Ecto neural progenitor cell (in vitro differentiated cells): ENCODE results near the gene CLEC11A.
A peak's percentile ranks its signal among the peaks of the same experiment; 100 is the strongest.
"Not testable (repeated sequence)": the region's sequence is repeated elsewhere in the genome, so short reads cannot be mapped to it uniquely, and the experiment has no call there.

Experiments
- DNase-seq: peaks from one replicate; pipeline ENCODE4 v3.0.0-alpha.2; 2018; ENCODE audit warnings: low spot score

CLEC11A gene

DNA sequence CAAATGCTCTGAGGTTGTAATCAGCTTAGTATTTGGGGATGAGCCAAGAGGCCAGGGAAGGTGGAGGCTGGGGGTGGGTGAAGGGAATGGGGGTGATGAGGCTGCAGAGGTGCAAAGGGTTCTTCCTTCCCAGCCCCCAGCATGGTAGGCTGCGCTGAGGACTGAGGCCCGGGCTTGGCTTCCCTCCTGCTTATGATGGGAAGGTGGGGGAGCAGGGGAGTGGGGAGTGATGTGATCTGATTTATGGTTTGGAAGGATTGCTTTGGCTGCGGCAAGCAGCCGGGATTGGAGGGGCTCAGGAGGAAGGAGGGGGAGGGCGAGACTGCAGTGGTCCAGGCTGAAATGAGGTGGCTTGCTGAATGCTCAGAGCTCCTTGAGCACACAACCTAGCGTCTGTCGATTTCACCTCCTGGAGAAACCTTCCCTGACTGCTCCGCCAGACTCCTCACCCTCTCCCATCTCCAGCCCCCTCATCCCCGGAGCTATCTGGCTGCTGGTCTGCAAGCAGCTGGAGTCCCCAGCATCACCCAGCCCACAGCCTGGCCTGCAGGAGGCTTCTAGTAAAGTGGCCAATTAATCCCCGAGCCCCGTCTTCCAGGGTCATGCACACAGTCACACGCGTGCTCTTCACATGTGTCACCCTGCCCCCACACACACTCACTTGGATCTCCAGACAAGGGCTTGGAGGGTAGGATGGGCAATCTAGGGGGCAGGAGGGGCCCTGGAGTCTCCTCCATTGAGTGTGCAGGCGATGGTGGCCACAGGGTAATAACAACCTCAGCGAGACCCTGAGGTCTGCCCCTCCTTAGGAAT is 757 bp upstream of the CLEC11A start:
- no peak for DNase-seq

- DNase-seq = no peak
Observed at GRCh38 chr19:50723735-50724521, 764 bp downstream of the CLEC11A start.

DNA sequence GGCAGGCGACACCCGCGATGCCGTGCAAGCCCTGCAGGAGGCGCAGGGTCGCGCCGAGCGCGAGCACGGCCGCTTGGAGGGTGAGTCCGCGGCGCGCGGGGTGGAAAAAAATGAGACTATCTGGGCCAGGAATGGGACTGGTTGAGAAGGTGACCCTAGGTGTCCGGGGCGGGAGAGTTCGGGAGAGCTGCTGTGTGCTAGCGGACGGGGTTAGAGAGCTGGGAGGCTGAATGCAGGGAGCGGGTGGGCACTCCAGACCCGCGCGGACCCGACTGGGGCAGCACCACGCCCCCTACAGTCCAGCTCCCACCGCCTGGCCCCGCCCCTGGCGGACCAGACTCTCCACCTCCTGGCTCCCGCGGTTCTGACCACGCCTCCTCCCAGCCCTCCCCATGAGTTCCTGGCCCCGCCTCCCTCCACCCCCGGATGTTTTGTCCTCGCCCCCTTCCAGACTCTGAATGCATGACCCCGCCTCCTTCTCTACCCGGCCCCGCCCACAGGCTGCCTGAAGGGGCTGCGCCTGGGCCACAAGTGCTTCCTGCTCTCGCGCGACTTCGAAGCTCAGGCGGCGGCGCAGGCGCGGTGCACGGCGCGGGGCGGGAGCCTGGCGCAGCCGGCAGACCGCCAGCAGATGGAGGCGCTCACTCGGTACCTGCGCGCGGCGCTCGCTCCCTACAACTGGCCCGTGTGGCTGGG is 1.5 kb downstream of the CLEC11A start:
- DNase-seq = peak; percentile 100

DNA sequence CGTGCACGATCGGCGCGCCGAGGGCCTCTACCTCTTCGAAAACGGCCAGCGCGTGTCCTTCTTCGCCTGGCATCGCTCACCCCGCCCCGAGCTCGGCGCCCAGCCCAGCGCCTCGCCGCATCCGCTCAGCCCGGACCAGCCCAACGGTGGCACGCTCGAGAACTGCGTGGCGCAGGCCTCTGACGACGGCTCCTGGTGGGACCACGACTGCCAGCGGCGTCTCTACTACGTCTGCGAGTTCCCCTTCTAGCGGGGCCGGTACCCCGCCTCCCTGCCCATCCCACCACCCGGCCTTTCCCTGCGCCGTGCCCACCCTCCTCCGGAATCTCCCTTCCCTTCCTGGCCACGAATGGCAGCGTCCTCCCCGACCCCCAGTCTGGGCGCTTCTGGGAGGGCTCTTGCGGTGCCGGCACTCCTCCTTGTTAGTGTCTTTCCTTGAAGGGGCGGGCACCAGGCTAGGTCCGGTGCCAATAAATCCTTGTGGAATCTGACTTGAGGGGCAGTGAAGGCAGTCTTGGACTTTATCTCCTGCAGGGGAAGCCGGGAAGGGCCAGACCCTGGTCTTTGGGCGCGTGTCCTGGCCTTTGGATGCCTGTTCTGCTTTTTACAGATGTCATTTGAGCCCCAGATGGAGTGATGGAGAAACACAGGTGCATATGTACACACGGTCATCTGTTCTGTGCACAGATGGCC is 2.2 kb downstream of the CLEC11A start:
- no peak for DNase-seq

DNA sequence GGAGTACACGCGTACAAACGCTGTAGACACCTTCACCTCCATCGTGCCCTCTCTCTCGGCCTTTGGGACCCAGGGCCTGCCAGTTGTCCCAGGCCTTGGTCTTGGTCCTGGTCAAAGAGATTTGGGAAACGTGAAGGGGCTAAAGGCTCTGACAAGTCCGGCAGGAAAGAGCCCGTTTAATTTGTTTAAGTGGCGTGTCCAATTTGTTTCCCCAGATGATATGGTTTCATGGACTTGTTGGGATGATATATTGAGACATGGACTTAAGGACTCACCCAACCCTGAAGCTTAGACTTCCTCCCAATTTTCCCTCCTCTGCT is 2.7 kb downstream of the CLEC11A start:
- DNase-seq = no peak

DNA sequence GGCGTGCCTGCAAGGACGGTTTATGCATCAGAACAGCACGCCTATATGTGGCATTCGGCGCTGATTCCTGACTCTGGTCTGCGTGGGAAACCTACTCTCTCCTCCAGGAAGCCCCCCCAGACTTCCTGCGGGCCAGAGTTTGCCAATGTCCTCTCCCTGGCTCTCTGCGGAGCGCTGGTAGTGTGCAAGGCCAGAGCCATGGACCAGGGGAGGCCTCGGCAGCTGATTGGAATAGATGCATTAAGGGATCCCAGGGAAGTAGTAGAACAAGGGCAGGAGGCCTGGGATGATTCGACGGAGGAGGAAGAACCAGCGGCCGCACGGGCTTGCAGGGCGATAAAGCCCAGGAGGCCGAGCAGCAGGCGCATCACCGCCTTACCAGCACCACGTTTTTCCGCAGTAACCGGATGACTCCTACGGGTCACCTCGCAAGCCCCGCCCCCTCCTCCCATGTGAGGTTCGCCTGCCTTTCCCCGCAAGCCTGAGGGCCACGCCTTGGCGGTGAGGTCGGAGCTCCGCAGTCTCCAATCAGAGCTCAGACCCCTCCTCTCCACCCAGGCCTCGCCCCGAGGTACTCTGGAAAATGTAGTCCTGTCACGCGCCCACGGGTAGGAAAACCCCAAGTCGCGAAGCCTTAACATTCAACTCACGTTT is 5.0 kb downstream of the CLEC11A start:
- DNase-seq = peak; percentile 96

DNA sequence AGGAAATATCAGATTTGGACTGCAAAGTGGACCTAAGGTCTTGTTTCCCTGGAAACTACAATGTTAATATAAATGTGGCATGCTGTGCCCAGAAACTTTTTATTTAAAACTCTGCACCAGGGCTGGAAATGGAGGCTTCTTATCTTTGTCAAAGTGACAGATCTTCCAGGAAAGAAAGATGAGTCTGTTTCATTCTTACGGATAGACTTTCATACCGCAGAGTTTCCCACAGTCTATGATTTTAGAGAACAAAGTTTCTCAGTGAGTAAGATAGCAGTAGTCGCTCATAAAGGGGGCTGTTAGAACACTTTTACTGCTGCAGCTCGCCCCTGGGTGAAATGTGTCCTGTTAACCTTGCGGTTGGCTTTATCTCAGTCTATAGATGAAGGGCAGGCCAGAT is 6.7 kb downstream of the CLEC11A start:
- no peak for DNase-seq

DNA sequence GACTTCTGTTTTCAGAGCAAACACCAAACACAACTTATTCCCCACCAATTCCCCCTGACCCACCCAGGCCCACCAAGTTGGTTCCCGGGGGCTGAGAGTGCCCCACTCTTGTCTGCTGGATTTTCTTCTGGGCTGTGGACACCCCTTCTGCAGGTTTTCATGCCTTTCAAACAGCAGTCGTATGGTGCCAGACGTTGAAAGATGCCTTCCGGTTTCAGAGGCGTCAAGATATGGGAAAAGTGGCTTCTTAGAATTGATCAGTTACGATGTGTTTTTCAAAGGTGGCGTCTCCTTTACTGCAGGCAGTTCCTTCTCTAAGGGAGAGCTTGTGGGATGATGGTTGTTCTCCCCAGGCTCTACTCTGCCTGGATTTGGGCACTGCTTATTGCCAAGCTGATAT is 12.7 kb downstream of the CLEC11A start:
- DNase-seq = no peak

GRCh38 chr19:50736338-50736737 is 13.2 kb downstream of the CLEC11A start:
- DNase-seq = no peak

DNA sequence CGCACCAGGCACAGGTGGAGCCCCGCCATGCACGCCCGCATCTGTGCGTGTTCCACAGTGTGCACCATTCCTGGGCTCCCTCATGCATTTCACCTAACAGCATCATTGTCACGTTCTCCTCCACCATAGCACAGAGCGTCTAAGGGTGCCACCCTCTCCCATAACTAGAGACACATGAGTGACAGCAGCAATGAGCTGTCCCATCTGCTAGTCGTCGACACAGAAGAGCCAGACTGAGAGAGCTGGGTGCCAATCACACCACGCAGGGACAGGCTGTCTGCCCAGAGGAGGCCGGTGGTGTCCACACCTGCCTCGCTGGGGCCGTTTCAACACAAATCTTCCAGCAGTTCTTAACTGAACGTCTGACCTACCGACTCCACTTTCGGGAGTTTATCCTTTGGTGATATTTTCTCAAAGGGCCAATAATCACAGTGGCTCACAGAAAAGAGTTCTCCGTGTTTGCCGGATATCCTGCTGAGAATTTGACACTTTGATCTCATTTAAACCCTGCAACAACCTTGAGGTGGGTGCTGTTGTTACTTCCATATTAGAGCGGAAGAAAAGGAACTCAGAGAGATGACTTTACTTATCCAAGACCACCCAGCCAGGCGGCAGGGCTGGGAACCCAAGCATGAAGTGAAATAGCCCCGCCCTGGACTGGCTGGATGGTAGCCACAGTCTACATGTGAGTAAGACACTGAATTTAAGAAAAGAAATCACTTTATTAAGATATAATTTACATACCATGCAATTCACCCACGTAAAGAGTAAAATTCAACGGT is 16.2 kb downstream of the CLEC11A start:
- no peak for DNase-seq

- no peak for DNase-seq
Observed at GRCh38 chr19:50739914-50740426, 16.8 kb downstream of the CLEC11A start.

- DNase-seq = no peak
Observed at GRCh38 chr19:50741179-50741933, 18.2 kb downstream of the CLEC11A start.

- DNase-seq = no peak
Observed at GRCh38 chr19:50743537-50743936, 20.4 kb downstream of the CLEC11A start.

DNA sequence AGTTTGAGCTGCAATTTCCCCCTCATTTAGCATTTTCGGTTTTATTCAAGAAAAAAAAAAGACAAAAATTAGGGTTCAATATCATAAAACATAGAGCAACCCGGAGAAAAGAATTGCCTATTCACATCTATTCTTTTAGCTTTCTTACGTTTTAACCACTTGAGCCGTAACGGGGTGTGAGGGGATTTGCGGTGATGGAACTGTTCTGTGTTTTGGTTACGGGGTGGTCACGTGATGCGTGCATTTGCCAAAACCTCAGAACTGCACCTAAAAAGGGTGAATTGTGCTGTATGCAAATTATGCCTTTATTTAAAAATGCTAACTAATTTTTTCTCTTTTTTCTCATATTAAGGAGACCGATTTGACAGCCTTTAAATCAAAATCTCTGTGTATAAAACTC is 22.1 kb downstream of the CLEC11A start:
- DNase-seq = no peak

DNA sequence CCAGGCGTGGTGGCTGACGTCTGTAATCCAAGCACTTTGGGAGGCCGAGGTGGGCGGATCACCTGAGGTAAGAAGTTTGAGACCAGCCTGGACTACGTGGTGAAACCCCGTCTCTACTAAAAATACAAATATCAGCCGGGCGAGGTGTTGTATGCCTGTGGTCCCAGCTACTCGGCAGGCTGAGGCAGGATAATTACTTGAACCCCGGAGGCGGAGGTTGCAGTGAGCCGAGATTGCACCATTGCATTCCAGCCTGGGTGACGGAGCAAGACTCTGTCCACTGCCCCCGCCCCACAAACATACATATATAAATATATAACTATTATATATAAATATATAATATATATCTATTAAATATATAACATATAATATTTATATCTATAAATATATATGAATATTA is 24.0 kb downstream of the CLEC11A start:
- not testable (repeated sequence) for DNase-seq

DNA sequence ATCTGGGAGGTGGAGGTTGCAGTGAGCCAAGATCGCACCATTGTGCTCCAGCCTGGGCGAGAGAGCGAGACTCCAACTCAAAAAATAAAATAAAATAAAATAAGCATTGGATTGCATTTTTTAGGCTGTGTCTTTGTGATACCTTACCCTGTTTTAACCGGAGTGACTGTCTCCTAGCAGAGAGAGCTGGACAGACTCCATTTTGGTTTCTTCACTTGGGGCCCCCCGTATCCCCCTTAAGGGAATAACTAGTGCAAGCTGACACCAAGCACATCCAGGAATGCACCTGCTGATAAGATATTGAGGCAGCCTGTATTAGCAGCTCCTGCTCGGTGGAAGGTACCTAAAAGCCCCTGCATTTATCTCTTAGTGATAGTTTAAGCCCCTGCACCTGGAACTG is 26.3 kb downstream of the CLEC11A start:
- no peak for DNase-seq

GRCh38 chr19:50750010-50750409 is 26.8 kb downstream of the CLEC11A start:
- no peak for DNase-seq

DNA sequence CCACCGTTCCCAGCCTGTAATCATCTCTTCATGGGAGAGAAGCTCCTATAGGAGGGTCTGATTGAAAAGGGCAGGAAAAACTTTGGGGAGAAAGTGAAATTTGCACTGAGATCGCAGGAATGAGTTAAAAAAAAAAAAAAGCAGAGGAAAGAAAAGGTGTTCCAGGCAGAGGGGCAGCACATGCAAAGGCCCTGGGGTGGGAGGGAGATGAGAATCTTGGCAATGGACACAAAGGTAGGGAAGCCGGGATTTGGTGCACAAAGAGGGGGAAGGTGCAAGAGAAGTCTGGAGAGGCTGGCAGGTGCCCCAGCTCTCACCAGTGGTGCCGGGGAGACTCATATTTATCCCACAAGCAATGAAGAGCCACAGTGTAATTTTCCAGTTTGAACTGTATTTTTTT is 30.7 kb downstream of the CLEC11A start:
- no peak for DNase-seq

DNA sequence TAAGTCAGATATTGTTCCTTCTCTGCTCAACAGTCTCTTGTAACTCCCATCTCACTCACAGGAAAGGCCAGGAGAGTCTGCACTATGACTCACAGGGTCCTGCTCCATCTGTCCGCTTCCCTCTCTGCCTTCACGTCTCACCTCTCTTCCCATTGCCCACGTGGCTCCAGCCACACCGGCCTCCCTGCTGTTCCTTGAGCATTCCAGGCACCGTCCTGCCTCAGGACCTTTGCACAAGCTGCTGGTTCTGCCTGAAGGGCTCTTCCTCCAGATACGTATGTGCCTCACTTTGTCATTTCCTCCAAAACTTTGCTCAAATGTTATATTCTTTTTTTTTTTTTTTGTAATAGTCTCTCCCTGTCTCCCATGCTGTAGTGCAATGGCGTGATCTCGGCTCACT is 33.1 kb downstream of the CLEC11A start:
- not testable (repeated sequence) for DNase-seq

GRCh38 chr19:50757624-50758023 is 34.5 kb downstream of the CLEC11A start:
- DNase-seq = not testable (repeated sequence)
